GM21360 (cell line): ENCODE results near the gene SEMA3G.

Experiments
- ATAC-seq: cut with Tn5 transposase; IDR thresholded peaks from one replicate; pipeline ENCODE4 v1.9.1; 2021; ENCODE audit warnings: mild to moderate bottlenecking, moderate library complexity; ENCODE audit not compliant: unreplicated experiment

The SEMA3G gene

DNA sequence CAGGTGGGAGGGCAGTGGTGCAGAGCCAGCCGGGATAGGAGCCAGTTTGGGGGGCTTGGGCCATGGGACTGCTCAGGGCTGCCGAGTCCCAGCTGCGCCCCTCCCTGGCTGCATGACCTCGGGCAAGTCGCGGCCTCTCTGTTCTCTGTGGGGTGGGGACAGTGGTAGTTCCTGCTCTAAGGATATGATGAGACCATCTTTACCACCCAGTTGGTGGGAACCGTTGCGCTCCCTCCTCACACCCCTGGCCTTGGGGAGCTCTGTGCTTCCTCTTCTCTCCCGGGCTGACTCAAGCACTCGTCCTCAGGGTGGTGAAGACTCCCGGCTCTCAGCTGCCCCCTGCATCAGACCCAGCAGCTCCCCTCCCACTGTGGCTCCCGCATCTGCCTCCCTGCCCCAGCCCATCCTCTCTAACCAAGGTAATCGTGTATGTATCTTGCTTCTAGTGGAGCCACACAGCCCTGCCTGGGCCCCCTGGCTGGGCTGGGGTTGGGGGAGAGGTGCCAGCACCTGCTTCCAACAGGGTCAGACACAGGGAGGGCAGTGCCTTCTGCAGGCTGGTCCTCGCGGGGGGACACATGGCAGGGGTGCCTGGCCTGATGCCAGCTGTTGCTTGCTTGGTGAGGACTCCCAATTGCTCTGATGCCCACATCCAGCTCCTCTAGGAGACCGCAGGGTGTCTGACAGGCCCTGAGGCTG lies 35.1 kb upstream of the SEMA3G start:
- ATAC-seq, result no peak

DNA sequence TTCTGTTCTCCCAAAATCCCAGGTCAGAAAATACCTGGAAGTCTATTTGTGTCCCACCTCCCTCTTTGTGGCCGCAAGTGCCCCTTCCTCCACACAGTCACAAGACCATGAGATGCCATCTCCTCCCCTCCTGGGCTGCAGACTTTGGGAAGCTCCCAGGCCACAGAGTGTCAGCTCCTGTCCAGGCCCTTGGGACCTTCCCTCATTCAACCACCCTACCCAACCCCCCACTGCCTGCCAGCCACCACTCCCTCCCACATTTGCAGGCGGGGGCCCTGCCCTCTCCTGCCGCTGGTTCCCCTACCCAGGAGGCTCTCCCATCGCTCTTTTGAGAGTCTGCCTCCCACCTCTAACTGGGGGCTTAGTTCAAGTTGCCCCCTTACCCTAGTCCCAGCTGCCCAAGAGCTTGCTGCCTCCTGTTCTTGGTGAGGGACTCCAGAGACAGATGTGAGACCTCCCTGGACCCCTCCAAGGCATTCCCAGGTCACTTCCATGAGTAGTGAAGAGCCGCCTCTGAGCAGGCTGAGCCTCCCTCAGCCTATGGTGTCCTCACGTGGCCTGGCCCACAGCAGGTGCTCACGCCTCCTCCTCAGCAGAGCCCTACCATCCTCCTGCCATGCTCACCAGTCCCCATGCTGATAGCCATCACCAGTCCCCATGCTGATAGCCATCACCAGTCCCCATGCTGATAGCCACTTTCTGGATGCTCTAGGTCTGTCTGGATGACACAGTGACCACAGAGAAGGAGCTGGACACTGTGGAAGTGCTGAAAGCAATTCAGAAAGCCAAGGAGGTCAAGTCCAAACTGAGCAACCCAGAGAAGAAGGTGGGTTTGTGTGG lies 34.4 kb upstream of the SEMA3G start:
- no peak for ATAC-seq

GRCh38 chr3:52477796-52478095 lies 32.8 kb upstream of the SEMA3G start:
- no peak for ATAC-seq

DNA sequence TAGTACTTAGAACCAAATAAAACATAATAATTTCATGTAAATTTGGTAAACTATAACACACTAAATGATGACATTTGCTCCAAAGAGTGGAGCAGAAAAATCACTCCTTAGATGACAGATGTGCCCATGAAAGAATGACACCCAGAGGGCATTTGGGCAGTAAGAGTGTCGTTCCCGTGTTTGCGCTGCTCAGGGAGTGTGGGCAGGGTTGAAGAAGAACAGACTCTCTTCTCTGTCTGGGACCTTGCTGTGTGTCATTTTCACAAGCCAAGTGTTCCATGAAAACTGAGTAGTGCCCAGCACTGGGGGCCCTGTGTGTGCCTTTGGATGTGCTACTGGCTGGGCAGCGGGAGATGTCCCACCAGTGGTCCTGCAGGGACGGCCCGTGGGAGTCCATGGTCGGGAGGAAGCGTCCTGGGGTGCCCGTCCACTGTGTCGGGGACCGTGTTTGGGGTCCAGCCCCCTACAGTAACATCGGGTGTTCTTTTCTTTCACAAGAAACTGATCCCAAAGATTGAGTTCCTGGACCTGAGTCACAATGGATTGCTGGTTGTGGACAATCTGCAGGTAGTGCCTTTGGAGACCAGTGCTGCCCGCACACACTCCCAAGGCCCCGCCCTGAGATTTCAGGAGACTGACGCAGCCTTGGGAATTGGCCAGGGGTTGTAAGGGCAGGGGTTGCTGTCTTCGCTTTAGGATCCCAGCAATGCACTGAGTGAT lies 32.3 kb upstream of the SEMA3G start:
- no peak for ATAC-seq

DNA sequence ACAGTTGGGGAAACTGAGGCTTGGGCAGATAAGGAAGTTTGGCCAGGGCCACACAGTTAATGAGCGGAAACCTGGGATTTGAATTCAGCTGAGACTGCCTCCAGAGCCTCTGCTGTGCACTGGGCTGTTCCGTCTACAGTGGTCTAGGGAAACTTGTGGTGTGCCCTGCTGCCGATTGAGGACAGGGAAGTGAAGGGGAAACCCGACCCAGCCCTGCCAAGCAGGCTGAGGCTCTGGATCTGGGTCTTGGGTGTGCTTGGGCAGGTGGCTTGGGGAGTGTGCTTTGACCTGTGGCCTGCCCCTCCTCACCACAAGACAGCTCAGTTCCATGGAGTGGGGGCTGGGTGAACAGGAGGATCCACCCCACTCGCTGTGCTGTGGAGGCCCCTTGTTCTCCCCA lies 28.1 kb upstream of the SEMA3G start:
- ATAC-seq, result no peak

DNA sequence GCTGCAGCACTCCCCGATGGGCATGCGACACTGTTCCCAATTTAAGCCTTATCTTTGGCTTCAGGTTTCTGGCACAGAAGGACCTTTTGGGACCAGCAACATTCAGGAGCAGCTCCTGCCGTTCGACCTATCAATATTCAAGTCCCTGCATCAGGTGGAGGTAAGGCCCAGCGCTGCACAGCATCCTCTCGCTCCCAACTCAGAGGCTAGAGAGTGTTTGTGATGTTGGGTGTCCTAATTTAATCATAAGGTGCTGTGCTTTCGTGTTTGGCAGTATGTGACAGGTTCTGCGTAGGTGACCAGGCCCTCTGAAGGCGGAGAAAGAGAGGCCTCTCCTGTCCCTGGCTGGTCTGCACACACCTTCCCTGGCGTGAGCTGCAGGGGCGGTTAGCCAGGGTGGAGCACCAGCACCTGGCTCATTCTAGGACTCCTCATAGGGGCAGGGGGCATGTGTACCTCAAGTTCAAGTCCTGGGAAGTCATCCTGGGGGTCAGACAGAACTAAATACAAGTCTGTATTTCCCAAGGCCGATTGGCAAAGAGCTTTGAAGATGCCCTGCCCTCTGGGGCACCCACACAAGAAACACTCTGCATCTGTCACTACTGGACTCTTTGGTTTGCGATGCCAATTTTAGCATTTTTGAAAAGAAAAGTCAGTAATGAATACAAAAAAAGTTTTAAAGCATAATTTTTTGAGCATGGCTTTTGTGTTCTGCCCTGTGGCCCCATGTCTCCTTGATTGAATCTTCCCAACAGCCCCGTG lies 27.5 kb upstream of the SEMA3G start:
- ATAC-seq, result no peak

DNA sequence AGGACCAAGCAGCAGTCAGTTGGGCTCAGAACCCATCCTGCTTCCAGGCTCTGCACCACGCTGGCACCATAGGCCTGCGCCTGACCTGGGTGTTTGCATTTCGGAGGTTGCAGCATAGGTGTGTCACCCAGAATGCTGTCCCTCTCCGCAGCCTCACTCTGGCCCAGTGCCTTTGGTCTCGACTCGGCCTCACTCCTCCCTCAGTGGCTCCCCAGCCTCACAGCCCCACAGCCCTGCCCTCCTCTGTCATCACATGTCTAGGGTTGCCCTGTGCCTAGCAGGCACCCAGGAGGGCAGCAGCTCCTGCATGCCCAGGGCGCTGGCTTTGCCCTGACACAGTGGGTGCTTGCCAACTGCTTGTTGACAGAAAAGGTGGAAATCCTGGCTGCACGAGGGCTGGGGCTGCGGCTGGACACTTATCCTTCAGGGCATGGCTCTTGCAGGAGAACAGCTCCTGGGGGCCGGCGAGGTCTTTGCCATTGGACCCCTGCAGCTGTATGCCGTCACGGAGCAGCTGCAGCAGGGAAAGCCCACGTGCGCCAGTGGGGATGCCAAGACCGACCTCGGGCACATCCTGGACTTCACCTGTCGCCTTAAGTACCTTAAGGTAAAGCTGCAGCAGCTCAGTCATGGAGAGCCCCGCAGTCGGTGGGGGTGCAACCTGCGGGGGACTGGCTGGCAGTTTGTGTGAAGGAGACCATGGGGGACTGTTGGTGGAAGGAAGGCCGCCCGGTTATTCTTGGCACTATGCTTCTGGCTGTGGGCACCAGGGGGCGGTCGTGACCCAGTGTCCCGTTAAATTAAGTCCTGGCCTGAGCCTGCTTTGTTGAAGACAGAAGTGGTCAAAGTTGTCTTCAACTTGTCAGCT lies 26.7 kb upstream of the SEMA3G start:
- no peak for ATAC-seq

- ATAC-seq, result no peak
These were observed 26.0 kb upstream of the SEMA3G start for GRCh38 chr3:52470920-52471319.

DNA sequence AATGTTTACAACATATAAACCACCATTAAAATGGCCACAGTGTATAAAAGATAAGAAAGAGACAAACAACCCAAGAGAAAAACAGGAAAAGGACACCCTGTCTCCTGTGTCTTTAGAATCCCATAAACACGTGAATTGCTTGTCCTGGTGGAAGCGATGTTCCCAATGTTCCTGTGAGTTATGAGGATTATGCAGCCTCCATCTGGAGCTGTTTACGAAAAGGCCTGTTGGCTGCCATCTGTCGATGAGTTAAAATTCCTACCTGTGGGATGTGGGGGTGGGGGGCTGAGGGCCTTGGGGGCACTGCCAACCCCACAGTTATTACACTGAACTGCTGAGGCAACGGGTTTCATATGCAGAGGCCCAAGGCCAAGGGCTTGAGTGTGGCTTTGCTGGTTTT lies 24.1 kb upstream of the SEMA3G start:
- no peak for ATAC-seq

- ATAC-seq, result no peak
These were observed 23.4 kb upstream of the SEMA3G start for GRCh38 chr3:52468336-52468735.

GRCh38 chr3:52463416-52463815 lies 18.5 kb upstream of the SEMA3G start:
- no peak for ATAC-seq

GRCh38 chr3:52461874-52462273 lies 17.0 kb upstream of the SEMA3G start:
- no peak for ATAC-seq

- ATAC-seq, result no peak
These were observed 14.1 kb upstream of the SEMA3G start for GRCh38 chr3:52458770-52459545.

- ATAC-seq, result no peak
These were observed 13.3 kb upstream of the SEMA3G start for GRCh38 chr3:52458031-52458760.

GRCh38 chr3:52456800-52457183 lies 11.9 kb upstream of the SEMA3G start:
- ATAC-seq, result no peak

DNA sequence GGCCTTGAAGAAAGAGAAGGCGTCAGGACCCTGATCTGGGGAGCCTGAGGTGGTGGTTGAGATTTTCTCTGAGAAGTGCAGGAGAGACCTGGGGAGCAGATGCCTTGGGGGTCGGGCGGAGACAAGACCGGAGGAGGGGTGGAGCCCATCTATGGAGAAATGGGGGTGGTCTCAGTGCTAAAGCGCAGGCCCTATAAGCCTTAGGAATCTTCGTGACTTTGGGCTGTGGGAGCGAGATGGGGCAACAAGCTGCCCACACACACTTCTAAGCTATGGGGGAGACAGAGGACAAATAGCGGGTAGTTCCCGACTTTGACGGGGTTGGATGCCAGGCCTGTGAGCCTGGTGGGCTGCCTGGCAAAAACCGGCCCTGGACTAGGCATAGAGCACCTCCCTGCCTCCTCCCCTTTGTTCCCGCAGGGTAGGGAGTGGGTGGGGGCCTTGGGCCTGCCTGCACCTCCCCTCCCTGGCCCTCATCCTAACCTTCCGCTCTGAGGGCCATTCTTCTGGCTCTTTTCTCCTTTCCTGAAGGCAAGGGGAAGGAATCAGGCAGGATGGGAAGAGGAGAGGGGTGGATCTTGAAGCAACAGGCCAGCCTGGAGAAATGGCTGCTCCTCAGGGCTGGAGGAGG lies 11.4 kb upstream of the SEMA3G start:
- no peak for ATAC-seq

DNA sequence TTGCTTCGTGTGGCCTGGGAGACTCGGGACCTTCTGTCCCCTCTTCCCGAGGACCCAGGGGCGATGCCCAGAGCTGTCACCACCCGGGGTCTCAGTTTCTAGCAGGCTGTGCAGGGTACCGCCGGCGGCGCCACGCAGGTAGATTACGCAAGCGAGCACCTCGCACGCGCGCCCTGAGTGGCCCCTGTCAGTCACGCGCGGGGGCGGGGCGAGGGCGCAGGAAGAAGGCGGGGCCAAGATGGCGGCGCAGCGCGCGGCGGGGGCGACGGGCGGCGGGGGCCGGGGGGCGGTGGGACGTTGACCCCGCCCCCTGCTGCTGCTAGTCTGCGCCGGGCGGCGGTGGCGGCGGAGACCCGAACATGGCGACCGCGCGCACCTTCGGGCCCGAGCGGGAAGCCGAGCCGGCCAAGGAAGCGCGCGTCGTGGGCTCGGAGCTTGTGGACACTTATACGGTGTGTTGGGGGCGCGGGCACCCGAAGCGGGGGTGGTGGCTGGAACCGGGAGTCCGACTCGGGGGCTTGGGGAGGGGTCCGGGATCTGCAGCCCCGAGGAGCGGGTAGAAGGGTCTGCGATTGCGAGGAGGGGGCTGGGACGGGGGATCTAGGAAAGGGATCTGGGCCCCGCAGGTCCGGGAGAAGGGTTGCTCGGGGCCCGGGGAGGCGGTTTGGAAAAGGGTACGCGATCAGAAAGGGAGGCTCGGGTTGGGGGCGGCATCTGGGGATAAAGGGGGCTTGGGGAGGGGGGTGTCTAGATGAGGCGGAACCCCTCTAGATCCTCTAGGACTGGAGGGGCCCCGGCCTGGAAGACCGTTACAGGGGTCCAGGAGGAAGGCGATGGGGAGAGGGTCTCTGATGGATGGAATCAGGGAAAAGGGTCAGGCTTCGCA lies 10.6 kb upstream of the SEMA3G start, which contains the start of gene NISCH:
NISCH (plus strand) TSS at position 322 of the 886 bp plus-strand sequence; CDS start at position 360, 38 bp downstream.
- ATAC-seq, result peak; percentile 68
